Astrocyte (in vitro differentiated cells and primary cell): ENCODE results near the gene DISC1. TPM values are rescaled to one million over a fixed set of nuclear protein-coding genes. Genes with fewer than 3 reads are reported as not detected.

ENCODE experiments used
- DNase-seq: peaks from one replicate; pipeline ENCODE4 v3.0.0-alpha.2; 2010; ENCODE audit warnings: low read depth
- FAIRE-seq: peaks from 2 replicates; lab custom pipeline; 2011; peaks lifted over from hg19 to GRCh38; lab: Jason Lieb, UNC
- H2AFZ ChIP-seq: 2 replicates; pipeline ENCODE4 v1.6.0; 2012; ENCODE audit warnings: low read depth, low read length, inconsistent platforms
- H3K27ac ChIP-seq: 2 replicates; pipeline ENCODE4 v1.5.1; 2011; ENCODE audit warnings: low read depth, low read length, inconsistent platforms
- H3K27me3 ChIP-seq: 2 replicates; pipeline ENCODE4 v1.6.0; 2011; ENCODE audit warnings: low read length, inconsistent platforms; ENCODE audit not compliant: insufficient read depth
- H3K36me3 ChIP-seq: 2 replicates; pipeline ENCODE4 v1.5.1; 2011; ENCODE audit warnings: low read length, inconsistent platforms; ENCODE audit not compliant: insufficient read depth
- H3K4me1 ChIP-seq: 2 replicates; pipeline ENCODE4 v1.5.1; 2011; ENCODE audit warnings: low read length, inconsistent platforms; ENCODE audit not compliant: insufficient read depth
- H3K4me2 ChIP-seq: 2 replicates; pipeline ENCODE4 v1.6.0; 2012; ENCODE audit warnings: low read length, inconsistent platforms
- H3K4me3 ChIP-seq: 2 replicates; pipeline ENCODE4 v1.5.1; 2011; ENCODE audit warnings: low read depth, mild to moderate bottlenecking, low read length, inconsistent platforms; ENCODE audit not compliant: insufficient read depth
- H3K79me2 ChIP-seq: 2 replicates; pipeline ENCODE4 v1.6.0; 2012; ENCODE audit warnings: mild to moderate bottlenecking, low read length, inconsistent platforms; ENCODE audit not compliant: insufficient read depth
- H3K9ac ChIP-seq: 2 replicates; pipeline ENCODE4 v1.6.0; 2012; ENCODE audit warnings: mild to moderate bottlenecking, low read length, inconsistent platforms
- H3K9me3 ChIP-seq: 2 replicates; pipeline ENCODE4 v1.5.1; 2012; ENCODE audit warnings: low read depth, mild to moderate bottlenecking, low read length, inconsistent platforms; ENCODE audit not compliant: insufficient read depth
- H4K20me1 ChIP-seq: 2 replicates; pipeline ENCODE4 v1.6.0; 2012; ENCODE audit warnings: low read length, inconsistent platforms; ENCODE audit not compliant: insufficient read depth
- H3K27ac Mint-ChIP-seq: one replicate; pipeline ENCODE4 v1.8.0; 2021; ENCODE audit warnings: mild to moderate bottlenecking, mixed read lengths; ENCODE audit not compliant: unreplicated experiment
- H3K27me3 Mint-ChIP-seq: one replicate; pipeline ENCODE4 v1.8.0; 2021; ENCODE audit warnings: low read depth, mixed read lengths; ENCODE audit not compliant: unreplicated experiment
- H3K36me3 Mint-ChIP-seq: one replicate; pipeline ENCODE4 v1.8.0; 2021; ENCODE audit warnings: low read depth, mixed read lengths; ENCODE audit not compliant: unreplicated experiment
- H3K4me1 Mint-ChIP-seq: one replicate; pipeline ENCODE4 v1.8.0; 2021; ENCODE audit warnings: low read depth, mixed read lengths; ENCODE audit not compliant: unreplicated experiment
- H3K4me3 Mint-ChIP-seq: one replicate; pipeline ENCODE4 v1.8.0; 2021; ENCODE audit warnings: mild to moderate bottlenecking, moderate library complexity, mixed read lengths; ENCODE audit not compliant: unreplicated experiment
- H3K9me3 Mint-ChIP-seq: one replicate; pipeline ENCODE4 v1.8.0; 2021; ENCODE audit warnings: mild to moderate bottlenecking, mixed read lengths; ENCODE audit not compliant: unreplicated experiment
- EZH2 ChIP-seq: IDR thresholded peaks from 2 replicates; pipeline ENCODE4 v1.6.1; 2012; ENCODE audit warnings: mild to moderate bottlenecking, low read length, inconsistent platforms; ENCODE audit not compliant: insufficient read depth
- total RNA-seq: library from RNA; stranded (reverse); gene quantifications from 2 replicates; pipeline ENCODE4 v1.2.1, GENCODE V29; 2021
- TF ChIP-seq, protein P1 (sequence below): IDR thresholded peaks from 2 replicates; pipeline ENCODE4 v1.5.1; 2011; ENCODE audit warnings: low read depth, mild to moderate bottlenecking, inconsistent platforms, low read length, moderate library complexity; ENCODE audit not compliant: insufficient read depth

The DISC1 gene
- total RNA-seq, 1 donor from 2014 or later, result 9.1 TPM

DNA sequence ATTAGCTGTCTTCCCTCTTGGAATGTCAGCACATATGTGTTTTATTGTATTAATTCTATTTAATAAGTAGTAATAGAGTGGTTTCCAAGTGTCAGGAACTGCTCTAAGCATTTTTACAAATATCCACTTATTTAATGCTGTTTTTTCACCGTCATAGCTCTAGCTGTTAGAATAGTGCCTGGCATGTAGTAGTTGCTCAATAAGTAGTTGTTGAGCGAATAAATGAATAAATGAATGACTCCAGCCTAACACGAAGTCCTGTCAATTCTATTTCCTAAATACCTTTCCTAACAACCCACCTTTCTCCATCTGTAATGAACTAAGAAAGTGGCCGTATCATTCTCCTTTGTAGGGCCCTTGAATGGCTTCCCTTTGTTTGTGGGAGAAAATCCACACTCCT lies 312.5 kb downstream of the DISC1 start:
- no peaks in the 10 kb centered on the region for H3K9me3 Mint-ChIP-seq
- Histone ChIP-seq H3K36me3 (no peaks in the 10 kb centered on the region), H3K4me3 (no peak overlapping the region), H3K9me3 (no peaks in the 10 kb centered on the region), H3K4me1 (no peaks in the 10 kb centered on the region), H3K27ac (no peak overlapping the region), H3K79me2 (no peaks in the 10 kb centered on the region), H3K4me2 (no peak overlapping the region), H4K20me1 (no peaks in the 10 kb centered on the region), H2AFZ (no peak overlapping the region), H3K27me3 (no peaks in the 10 kb centered on the region), H3K9ac (no peak overlapping the region)
- FAIRE-seq (no peak), DNase-seq (no peak)
- H3K36me3 Mint-ChIP-seq, result peaks cover 2% of the 10 kb centered on the region
- H3K27me3 Mint-ChIP-seq, result peaks cover 3% of the 10 kb centered on the region
- no peak overlapping the region for H3K4me3 Mint-ChIP-seq
- no peak overlapping the region for H3K27ac Mint-ChIP-seq
- TF ChIP-seq EZH2, result no peak
- TF ChIP-seq, protein P1, sequence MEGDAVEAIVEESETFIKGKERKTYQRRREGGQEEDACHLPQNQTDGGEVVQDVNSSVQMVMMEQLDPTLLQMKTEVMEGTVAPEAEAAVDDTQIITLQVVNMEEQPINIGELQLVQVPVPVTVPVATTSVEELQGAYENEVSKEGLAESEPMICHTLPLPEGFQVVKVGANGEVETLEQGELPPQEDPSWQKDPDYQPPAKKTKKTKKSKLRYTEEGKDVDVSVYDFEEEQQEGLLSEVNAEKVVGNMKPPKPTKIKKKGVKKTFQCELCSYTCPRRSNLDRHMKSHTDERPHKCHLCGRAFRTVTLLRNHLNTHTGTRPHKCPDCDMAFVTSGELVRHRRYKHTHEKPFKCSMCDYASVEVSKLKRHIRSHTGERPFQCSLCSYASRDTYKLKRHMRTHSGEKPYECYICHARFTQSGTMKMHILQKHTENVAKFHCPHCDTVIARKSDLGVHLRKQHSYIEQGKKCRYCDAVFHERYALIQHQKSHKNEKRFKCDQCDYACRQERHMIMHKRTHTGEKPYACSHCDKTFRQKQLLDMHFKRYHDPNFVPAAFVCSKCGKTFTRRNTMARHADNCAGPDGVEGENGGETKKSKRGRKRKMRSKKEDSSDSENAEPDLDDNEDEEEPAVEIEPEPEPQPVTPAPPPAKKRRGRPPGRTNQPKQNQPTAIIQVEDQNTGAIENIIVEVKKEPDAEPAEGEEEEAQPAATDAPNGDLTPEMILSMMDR, result no peak
- peaks cover 10% of the 10 kb centered on the region for H3K4me1 Mint-ChIP-seq

DNA sequence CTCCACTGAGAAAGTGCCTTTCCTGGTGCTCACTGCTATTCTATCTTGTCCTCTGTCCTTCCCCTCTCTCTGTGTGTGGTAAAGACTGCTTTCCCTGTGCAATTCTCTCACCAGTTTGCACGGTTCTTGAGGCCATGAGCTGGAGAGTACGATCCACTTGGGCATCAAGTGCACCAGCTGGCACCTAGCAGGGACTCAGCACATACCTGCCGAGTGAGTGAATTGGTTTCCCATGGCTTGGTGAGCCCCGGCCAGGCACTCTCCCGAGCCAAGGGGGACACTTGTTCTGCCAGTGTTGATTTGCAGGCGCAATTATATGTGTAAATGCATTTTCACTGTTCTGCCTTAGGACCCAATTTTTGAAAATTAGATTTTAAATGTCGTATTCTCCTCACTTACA lies 313.5 kb downstream of the DISC1 start:
- Histone ChIP-seq H3K9me3 (no peaks in the 10 kb centered on the region), H3K27me3 (no peaks in the 10 kb centered on the region), H4K20me1 (no peaks in the 10 kb centered on the region), H3K4me2 (no peak overlapping the region), H3K36me3 (no peaks in the 10 kb centered on the region), H3K79me2 (no peaks in the 10 kb centered on the region), H3K4me3 (no peak overlapping the region), H3K27ac (no peak overlapping the region), H3K9ac (no peak overlapping the region), H2AFZ (no peak overlapping the region), H3K4me1 (no peaks in the 10 kb centered on the region)
- TF ChIP-seq EZH2, result no peak
- TF ChIP-seq, protein P1, result no peak
- Mint-ChIP-seq H3K27ac (no peak overlapping the region), H3K27me3 (peaks cover 3% of the 10 kb centered on the region), H3K4me1 (peaks cover 7% of the 10 kb centered on the region), H3K4me3 (no peak overlapping the region), H3K9me3 (no peaks in the 10 kb centered on the region), H3K36me3 (peaks cover 7% of the 10 kb centered on the region)
- DNase-seq (no peak), FAIRE-seq (no peak)

DNA sequence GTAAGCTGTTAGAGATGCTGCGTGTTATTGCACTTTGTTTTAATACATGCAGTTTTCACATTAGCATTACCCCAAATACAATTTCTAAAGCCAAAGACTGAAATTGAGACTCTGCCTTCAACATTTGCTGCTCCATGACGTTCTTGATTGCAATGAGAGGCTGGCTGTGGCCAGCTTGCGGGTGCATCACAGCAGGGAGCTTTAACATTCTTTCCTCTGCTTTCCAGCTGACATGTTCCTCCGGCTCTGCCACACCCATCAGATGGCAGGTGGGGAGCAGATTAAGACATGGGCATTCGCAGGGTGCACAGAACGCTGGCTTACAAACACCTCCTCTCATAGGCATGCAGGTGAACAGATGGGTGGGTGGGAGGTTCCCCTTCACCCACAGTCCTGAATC lies 314.1 kb downstream of the DISC1 start:
- no peak overlapping the region for H3K9ac ChIP-seq
- H3K4me2 ChIP-seq, result no peak overlapping the region
- H3K9me3 ChIP-seq, result no peaks in the 10 kb centered on the region
- no peaks in the 10 kb centered on the region for H3K9me3 Mint-ChIP-seq
- H3K4me1 Mint-ChIP-seq, result peaks cover 7% of the 10 kb centered on the region
- no peak overlapping the region for H2AFZ ChIP-seq
- peaks cover 3% of the 10 kb centered on the region for H3K27me3 Mint-ChIP-seq
- H3K4me1 ChIP-seq, result no peaks in the 10 kb centered on the region
- DNase-seq (no peak), FAIRE-seq (no peak)
- H3K36me3 ChIP-seq, result no peaks in the 10 kb centered on the region
- no peak overlapping the region for H3K27ac Mint-ChIP-seq
- peaks cover 8% of the 10 kb centered on the region for H3K36me3 Mint-ChIP-seq
- H3K27me3 ChIP-seq, result no peaks in the 10 kb centered on the region
- no peaks in the 10 kb centered on the region for H3K79me2 ChIP-seq
- H3K27ac ChIP-seq, result no peak overlapping the region
- no peak overlapping the region for H3K4me3 Mint-ChIP-seq
- H3K4me3 ChIP-seq, result no peak overlapping the region
- no peaks in the 10 kb centered on the region for H4K20me1 ChIP-seq
- TF ChIP-seq, protein P1, result no peak
- no peak for TF ChIP-seq EZH2
